ENCODE data around the gene MEGF9.
A peak's percentile ranks its signal among the peaks of the same experiment; 100 is the strongest.
"Not testable (repeated sequence)": the region's sequence is repeated elsewhere in the genome, so short reads cannot be mapped to it uniquely, and the experiment has no call there.

MEGF9 gene

DNA sequence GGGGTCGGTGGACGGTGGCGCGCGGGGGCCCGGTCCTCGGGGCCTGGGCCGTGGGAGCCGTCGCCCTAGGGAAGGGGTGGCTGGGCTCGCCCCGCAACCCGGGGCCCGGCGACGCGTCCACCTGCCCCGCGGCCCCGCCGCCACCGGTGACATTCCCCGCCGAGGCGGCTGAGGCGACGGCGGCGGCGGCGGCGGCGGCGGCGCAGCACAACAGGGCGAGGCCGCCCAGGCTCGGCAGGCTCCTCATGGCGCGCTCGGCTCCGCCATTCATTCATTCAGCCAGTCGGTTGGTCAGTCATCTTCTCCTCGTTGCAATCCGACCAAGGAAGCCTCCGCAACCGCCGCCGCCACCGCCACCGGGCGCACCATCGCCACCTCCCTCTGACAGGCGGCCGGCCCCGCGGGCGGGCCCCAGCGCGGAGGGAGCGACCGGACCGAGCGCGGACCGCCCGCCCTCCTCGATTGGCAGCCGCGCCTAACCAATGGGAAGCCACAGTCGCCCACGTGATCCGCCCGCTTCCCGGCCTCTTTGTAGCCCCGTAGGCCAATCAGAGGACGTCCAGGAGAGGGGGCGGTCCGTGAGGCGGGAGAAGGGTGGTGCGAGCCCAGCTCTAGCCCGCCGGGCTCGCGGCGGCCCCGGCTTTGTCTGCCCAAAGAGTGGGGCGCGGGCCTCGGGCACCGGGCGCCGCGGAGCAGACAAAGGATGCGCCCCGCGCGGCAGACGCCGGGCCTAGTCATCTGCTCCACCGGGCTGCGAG lies at the start of gene MEGF9:
Gene MEGF9, minus strand, starts transcription at position 383 of the 758 bp plus-strand sequence. Its CDS starts 112 bp downstream, at position 271.
- peak; percentile 91 for DNase-seq

DNA sequence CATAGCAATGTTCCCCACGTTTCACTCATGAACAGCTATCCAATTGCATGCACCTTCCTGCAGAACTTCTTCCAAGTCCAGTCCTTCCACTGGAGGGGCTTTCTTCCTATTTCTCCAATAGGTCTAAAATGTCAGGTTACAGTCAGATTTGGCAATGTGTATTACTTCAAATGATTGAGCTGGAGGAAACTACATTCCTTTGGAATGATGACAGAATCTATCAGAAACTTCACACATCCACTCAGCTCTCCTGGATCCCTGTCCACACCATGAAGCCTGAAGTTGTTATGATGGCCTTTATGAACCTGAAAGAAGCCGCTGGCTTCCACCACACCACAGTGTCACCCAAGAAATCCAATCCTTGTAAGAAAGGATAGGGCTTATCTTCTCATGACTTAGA lies 46.7 kb upstream of the MEGF9 start:
- DNase-seq: no peak

DNA sequence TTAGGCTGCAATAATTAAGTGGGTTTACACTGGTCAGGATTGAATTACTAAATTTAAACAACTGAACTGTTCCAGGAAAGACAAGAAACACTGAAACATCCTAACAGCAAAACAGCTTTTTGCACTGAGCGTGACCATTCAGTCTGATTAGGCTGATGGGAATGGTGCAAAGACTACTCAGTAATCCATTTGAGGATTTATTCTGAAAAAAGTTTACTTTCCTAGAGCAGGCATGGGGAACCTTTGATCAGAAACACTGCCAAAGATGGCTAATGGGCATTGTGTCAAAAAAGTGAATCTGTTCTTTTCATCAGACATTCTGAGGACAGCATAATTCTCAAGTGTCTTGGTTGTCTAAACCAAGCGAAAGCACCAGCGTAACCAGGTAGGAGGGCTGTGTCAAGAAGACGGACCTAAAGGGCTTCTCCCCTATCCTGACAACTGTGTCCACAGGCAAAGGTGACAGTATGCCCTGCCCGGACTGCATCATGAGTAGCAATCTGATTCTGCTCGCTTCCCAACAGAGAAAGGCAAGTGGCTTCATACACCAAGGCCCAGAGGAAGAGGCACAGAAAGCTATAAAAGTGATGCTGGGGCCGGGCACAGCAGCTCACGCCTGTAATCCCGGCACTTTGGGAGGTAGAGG lies 45.6 kb upstream of the MEGF9 start:
- no peak for DNase-seq

DNA sequence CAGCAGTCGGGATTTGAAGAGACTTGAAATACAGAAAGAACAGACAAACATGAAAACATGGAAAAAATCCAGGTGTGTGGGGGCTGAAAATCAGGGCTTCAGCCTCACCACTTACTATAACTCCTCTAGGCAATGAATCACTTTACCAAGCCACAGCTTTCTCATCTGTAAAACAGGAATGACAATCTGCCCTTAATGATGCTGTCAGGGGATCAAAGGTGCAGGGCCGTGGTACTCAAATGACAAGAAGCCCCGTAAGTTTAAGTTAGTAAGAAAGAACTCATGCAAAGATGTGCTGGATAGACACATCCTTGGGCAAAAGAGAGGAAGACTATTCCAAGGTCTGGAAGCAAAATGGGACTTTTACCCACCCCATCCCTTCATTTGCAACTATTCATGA lies 44.3 kb upstream of the MEGF9 start:
- DNase-seq: no peak

DNA sequence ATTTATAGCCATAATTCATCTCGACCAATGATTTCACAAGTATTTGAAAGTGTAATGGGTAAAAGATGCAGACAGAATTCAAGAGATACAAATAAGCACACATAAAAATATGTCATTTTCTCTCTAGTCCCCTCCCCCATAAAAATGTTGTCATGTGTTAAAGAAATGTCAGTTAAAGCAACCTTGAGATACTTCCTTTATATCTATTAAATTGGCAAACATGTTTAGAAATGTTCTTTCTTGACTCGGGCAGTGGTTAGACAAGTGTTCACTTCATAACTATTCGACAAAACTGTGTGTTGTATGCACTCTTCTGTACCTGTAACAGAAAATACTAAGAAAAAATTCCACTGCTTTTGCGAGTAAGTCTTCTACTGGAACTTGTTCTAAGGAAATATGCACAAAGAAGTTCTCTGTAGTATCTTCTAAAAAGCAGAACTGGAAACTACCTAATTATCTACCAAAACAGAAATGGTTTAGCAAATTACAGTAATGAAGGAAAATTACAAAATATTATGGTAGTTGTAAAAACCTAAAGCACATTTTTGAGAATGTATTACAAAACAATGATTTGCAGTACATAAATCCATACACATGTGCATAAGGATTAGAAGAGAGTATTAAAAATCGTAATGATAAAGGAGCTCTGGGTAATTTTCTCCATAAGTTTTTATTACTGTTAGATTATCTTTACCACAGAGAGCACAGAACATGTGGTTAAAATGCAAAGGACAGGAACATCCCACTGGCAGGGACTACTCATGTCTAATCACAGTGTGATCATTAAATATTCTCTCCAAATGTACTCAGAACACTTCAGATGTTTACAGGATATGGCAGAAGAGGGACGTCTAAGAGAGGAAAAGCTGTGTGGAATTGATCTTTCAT lies 43.0 kb upstream of the MEGF9 start:
- no peak for DNase-seq

DNA sequence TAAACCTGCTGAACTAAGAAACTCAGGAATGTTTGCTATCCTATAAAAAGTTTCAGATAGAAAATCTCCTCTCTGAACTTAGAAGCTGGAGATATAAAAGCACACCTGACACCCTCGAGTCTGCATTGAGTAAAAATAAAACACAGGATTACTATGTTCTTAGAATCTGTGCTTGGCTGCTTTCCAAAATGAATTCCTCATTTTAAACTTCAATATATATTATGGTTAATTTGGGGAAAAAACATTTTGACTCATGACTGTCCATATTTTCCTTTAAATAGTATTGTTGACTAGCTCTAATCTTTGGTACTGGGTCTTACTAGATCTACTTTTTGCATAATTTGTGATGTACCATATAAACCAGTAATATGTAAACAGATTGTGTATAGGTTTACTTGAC lies 42.3 kb upstream of the MEGF9 start:
- DNase-seq: no peak

DNA sequence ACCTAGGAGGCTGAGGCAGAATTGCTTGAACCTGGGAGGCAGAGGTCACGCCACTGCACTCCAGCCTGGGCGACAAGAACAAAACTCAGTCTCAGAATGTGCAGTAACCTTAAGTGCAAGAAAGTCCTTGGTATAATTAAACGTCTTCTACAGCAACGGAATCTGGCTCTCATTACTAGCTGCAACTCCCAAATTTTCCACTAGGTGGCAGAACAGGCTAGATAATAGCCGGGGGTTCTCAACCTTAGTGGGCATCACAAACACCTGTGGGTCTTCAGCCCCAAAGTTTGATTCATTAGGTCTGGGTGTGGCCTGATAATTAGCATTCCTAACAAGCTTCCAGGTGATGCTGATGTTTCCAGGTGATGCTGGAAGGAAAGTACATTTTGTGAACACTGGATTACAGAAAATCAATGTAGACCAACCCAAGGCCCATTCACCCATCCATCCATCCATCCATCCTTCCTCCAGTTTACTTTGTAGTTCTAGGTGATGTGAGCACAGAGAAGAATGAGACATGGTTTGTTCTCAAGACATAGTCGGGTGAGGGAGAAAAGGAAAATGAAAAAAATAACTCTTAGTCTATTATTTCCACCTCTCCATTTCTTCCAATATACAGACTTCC lies 41.7 kb upstream of the MEGF9 start:
- no peak for DNase-seq

DNA sequence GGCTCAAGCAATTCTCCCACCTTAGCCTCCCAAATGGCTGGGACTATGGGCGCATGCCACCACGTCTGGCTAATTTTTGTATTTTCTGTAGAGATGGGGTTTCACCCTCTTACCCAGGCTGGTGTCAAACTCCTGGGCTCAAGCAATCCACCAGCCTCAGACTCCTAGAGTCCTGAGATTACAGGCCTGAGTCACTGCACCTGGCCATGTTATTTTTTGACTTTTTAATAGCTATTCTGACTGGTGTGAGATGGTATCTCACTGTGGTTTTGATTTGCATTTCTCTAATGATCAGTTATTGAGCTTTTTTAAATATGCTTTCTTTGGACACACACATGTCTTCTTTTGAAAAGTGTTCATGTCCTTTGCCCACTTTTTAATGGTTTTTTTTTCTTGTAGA lies 40.8 kb upstream of the MEGF9 start:
- DNase-seq: no peak

DNA sequence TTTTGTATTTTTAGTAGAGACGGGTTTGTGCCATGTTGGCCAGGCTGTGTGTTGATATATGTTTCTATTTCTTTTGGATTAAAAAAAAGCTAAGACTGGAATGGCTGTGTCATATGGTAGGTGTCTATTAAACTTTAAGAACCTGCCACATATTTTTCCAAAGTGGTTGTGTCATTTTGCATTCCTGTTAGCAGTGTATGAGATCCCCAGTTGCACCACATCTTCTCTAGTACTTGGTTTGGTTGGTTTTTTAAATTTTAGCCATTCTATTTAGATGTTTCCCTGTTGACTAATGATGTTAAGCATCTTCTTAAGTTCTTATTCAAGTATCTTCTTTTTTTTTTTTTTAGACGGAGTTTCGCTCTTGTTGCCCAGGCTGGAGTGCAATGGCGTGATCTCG lies 36.2 kb upstream of the MEGF9 start:
- DNase-seq: no peak

DNA sequence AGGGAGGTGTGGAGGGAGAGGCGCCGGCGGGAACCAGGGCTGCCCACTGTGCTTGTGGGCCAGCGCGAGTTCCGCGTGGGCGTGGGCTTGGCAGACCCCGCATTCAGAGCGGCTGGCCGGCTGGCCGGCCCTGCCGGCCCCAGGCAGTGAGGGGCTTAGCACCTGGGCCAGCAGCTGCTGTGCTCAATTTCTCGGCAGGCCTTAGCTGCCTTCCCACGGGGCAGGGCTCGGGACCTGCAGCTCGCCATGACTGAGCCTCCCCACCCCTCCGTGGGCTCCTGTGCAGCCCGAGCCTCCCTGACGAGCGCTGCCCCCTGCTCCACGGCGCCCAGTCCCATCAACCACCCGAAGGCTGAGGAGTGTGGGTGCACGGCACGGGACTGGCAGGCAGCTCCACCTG lies 32.1 kb upstream of the MEGF9 start:
- DNase-seq: not testable (repeated sequence)

DNA sequence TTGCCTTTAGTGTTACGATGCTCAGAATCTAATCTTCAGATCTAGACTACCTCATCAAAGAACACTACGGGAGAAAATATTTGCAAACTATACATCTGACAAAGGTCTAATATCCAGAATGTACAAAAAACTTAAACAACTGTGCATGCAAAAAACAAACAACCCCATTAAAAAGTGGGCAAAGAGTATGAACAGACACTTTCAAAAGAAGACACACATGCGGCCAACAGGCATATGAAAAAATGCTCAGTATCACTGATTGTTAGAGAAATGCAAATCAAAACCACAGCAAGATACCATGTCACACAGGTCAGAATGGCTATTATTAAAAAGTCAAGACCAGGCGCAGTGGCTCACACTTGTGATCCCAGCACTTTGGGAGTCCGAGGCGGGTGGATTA lies 31.0 kb upstream of the MEGF9 start:
- no peak for DNase-seq

DNA sequence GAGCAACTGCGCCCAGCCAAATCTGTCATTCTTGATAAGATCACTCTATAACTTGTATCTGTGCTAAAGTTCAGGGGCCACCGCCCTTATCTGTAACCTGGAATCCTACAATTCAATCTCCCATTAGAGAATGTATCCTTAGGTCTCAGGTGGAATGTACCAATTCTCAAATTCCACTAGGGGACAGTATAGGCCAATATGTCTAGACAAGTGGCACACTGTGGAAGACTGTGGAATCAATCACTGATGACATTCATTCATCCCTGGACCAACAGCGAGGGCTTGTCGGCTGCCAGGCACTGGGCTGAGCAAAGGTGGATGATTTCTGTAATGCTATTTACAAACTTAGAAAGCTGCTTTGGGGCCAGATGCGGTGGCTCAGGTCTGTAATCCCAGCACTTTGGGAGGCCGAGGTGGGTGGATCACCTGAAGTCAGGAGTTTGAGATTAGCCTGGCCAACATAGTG lies 28.7 kb upstream of the MEGF9 start:
- DNase-seq: peak; percentile 66

DNA sequence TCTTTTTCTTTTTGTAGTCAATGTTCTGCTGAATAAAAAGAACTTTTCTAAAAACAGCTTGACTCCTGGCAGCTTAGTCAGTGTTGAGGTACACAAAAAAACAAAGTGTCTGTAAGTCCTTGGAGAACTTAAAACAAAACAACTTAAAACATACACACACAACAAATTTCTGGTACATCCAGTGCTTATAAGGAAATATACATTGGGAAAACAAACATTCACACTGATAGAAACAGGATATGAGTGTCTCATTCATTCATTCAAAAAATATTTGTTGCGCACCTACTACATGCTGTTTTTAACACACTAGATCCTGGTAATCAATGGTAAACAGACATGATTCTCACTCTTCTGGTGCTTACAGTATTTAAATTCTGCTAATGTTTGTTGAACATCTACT lies 27.4 kb upstream of the MEGF9 start:
- no peak for DNase-seq

DNA sequence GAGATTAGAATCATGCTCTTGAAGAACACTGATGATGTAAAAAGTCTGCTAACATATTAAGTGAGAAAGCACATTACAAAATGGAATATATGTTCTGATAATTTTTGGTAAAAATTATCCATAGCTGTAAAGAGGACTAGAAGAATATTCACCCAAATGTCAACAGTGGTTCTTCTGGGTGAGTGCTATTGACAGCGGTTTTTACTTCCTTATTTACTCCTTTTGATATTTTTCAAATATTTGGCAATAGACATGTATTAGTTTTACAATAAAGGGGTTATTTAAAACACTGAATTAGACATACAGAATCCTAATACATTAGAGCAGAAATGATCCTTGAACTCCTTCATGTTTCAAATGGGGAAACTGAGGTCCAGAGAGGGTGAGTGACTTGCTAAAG lies 26.9 kb upstream of the MEGF9 start:
- no peak for DNase-seq

DNA sequence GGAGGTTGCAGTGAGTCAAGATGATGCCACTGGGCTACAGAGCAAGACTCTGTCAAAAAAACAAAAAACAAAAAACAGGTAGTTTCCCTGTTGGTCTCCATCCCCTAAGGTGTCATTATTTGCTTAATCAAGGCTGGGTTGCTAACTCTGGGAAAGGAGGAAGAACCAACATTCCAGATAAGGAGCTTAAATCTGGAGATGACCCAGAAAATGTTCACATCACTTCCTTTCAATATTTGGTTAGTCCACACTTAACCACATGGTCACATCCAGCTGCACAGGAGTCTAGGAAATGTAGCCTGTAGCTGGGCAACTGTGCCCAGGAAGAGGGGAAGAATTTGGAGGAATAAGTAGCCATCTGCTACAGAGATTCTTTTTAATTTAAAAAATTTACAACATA lies 25.9 kb upstream of the MEGF9 start:
- no peak for DNase-seq

DNA sequence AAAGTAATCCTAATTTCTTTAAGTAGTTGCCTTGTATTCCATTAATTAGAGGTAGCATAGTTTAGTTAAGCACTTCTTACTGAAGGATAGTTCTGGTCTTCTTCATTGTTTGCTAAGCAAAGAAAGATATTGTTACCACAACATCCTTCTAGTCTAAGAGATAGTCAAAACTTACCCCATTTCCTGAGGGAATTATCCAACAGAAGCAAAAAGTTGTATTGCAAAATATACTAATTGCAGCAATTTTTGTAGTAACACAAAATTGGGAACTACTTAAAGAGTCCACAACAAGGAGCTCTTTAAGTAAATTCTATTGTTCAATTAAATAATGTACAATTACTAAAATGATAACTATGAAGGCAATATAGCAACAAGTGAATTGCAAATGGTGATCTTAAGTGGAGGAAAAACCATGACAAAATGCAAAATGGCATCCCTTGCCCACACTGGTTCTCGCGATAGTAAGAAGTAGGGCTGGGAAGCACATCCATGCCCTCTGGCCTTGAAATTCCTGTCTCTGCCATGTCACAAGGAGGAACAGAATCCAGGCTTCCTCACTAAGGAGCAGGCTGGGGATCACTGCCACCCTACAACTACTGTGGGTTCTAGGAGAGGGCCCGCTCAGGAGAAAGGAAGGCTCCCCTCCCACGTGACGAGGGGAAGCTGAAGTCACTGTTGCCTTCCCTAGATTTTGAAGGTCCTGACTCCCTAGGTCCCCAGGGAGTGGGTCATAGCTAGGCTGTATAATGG lies 23.3 kb upstream of the MEGF9 start:
- no peak for DNase-seq

DNA sequence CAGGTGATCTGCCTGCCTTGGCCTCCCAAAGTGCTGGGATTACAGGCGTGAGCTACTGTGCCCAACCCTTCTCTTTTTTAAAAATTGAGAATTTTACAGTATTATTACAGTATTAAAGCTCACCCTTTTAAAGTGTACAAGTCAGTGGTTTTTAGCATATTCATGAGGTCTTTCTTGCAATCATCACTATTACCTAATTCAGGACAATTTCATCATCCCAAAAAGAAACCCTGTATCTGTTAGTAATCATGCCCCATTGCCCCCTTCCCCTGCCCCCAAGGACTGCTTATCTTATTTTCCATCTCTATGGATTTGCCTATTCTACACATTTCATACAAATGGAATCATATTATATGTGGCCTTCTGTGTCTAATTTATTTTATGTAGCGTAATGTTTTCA lies 22.6 kb upstream of the MEGF9 start:
- no peak for DNase-seq

DNA sequence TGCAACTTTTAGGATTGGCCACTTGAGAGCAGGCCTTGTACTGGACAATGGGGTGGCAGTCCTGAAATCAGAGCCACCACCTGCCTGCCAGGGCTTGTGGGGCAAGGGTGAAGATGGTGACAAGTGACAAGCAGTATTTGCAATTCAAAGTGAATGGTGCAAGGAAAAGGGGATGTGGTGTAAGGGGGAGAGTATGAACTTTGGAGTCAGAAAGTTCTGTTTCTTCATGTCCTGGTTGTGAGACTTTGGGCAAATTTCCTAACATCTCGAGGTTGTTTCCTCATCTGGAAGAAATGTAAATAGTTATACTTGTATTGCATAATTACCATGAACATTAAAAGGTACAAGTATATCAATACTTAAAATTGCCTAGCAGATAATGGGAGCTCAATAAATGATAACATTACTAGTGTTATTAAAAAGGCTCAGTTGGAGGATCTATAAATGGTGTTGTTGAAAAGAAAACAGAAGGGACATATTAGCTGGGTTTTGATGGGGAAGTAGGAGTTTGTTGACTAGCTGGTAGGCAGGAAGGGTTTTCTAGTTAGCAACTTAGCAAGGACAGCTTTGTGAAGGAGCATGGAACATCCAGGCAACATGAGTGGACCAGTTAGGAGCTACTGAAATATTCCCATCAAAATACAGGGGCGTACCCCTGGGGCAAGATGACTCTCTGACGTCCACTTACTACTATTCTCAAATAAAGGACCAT lies 21.3 kb upstream of the MEGF9 start:
- DNase-seq: no peak

DNA sequence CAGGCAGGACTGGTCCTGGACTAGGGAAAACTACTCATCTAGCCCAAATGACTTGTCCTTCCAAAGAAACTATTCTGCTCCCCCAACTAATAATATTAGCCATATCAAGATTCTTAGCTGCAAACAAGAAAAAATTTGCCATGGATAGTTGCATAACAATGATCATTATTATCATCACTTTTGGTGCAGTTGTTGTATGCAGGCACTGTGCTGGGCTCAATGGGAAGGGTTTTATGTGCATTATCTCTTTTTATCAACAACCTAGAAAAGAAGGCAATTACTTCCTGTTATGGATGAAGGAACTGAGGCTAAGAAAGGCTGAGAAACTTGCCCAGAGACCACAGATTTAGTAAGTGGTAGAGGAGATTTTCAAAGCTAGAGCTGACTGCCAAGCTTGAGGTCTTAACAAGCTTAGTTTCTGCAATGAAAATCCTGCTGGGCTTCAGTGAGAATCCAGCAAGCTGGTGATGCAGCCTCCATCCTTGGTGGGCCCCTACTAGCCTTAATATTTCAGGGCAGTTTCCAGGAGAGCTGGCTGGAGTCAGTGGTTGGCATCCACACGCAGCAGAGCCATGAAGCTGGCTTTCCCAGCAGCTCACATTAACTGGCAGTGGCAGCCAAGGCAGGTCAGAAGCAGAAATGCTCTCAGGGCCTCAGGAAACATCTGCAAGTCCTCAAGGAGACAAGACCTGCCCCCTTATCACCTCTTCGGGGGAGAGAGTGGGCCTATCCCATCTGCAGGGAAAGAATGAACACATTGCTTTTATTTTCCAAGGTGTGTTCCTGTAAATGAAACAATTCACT lies 20.5 kb upstream of the MEGF9 start:
- DNase-seq: no peak

DNA sequence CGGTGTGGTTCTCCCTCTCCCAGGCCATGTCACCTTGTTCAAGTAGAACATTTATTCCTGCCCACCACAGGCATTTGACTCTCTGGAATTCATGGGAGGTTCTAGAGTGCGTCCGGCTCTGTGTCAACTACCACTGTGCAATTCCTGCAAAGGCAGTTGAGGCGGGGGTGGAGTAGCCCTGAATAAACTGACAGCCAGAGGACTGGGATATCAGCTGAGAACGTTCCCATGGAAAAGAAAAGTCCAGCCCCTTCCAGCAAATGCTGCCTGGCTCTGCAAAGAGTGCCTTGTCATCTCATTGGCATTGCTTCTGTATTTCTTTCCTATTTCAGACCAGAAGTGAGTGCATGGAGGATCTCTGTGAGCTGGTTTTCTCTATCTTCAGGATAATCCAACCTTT lies 18.9 kb upstream of the MEGF9 start:
- DNase-seq: no peak
